Trophoblast cell (in vitro differentiated cells and primary cell): ENCODE measurements around the gene ANO6.

Experiments used
- DNase-seq, 2 donors: peaks; one replicate each; pipeline ENCODE4 v3.0.0-alpha.2; 2016
- H2AFZ ChIP-seq: 2 replicates; pipeline ENCODE4 v1.6.1; 2013; ENCODE audit warnings: low read length, moderate library complexity, mild to moderate bottlenecking; ENCODE audit not compliant: insufficient read depth, poor library complexity
- H2AK5ac ChIP-seq: 2 replicates; pipeline ENCODE4 v1.6.1; 2013; ENCODE audit warnings: mild to moderate bottlenecking, low read length
- H2BK120ac ChIP-seq: 2 replicates; pipeline ENCODE4 v1.6.1; 2013; ENCODE audit warnings: low read length, mild to moderate bottlenecking, moderate library complexity; ENCODE audit not compliant: insufficient read depth, poor library complexity
- H2BK12ac ChIP-seq: 2 replicates; pipeline ENCODE4 v1.6.1; 2013; ENCODE audit warnings: mild to moderate bottlenecking, low read length, moderate library complexity
- H2BK5ac ChIP-seq: 2 replicates; pipeline ENCODE4 v1.6.1; 2013; ENCODE audit warnings: low read length, low read depth, moderate library complexity, mild to moderate bottlenecking; ENCODE audit not compliant: poor library complexity
- H3K14ac ChIP-seq: 2 replicates; pipeline ENCODE4 v1.6.1; 2013; ENCODE audit warnings: mild to moderate bottlenecking, low read length
- H3K18ac ChIP-seq: 2 replicates; pipeline ENCODE4 v1.6.1; 2013; ENCODE audit warnings: mild to moderate bottlenecking, low read length
- H3K23ac ChIP-seq: 2 replicates; pipeline ENCODE4 v1.6.1; 2013; ENCODE audit warnings: low read length
- H3K27ac ChIP-seq: 2 replicates; pipeline ENCODE4 v1.5.1; 2013; ENCODE audit warnings: low read depth, mild to moderate bottlenecking, inconsistent platforms, low read length, moderate library complexity
- H3K27me3 ChIP-seq: 2 replicates; pipeline ENCODE4 v1.6.1; 2013; ENCODE audit warnings: inconsistent platforms, mild to moderate bottlenecking, low read length, moderate library complexity; ENCODE audit not compliant: insufficient read depth
- H3K36me3 ChIP-seq, 2 experiments: 1 replicate in 1 of 2; 2 replicates in 1 of 2; pipeline ENCODE4 v1.6.1; 2013; ENCODE audit warnings: low read length in 2 of 2, mild to moderate bottlenecking in 2 of 2, moderate library complexity in 1 of 2; ENCODE audit not compliant: insufficient read depth in 2 of 2, control insufficient read depth in 1 of 2
- H3K4ac ChIP-seq: 2 replicates; pipeline ENCODE4 v1.6.1; 2013; ENCODE audit warnings: low read depth, mild to moderate bottlenecking, low read length, moderate library complexity
- H3K4me1 ChIP-seq, 2 experiments: 1 replicate in 1 of 2; 2 replicates in 1 of 2; pipeline ENCODE4 v1.6.1; 2013; ENCODE audit warnings: low read length in 2 of 2, mild to moderate bottlenecking in 2 of 2, moderate library complexity in 1 of 2; ENCODE audit not compliant: insufficient read depth in 2 of 2, control insufficient read depth in 1 of 2
- H3K4me2 ChIP-seq: 2 replicates; pipeline ENCODE4 v1.6.1; 2013; ENCODE audit warnings: inconsistent platforms, mild to moderate bottlenecking, low read length, moderate library complexity
- H3K4me3 ChIP-seq: 2 replicates; pipeline ENCODE4 v1.5.1; 2013; ENCODE audit warnings: mild to moderate bottlenecking, low read depth, low read length, inconsistent platforms
- H3K79me1 ChIP-seq: one replicate; pipeline ENCODE4 v1.6.1; 2013; ENCODE audit warnings: low read length
- H3K79me2 ChIP-seq: 2 replicates; pipeline ENCODE4 v1.6.1; 2013; ENCODE audit warnings: low read length, mild to moderate bottlenecking; ENCODE audit not compliant: control insufficient read depth, insufficient read depth, poor library complexity
- H3K9ac ChIP-seq: 2 replicates; pipeline ENCODE4 v1.6.1; 2013; ENCODE audit warnings: mild to moderate bottlenecking, low read length
- H3K9me3 ChIP-seq: 2 replicates; pipeline ENCODE4 v1.6.1; 2013; ENCODE audit warnings: low read depth, mild to moderate bottlenecking, control low read depth, inconsistent platforms, low read length; ENCODE audit not compliant: insufficient read depth
- H4K12ac ChIP-seq: 2 replicates; pipeline ENCODE4 v1.6.1; 2013; ENCODE audit warnings: low read depth, mild to moderate bottlenecking, low read length, moderate library complexity
- H4K8ac ChIP-seq: 2 replicates; pipeline ENCODE4 v1.6.1; 2013; ENCODE audit warnings: low read depth, mild to moderate bottlenecking, low read length, moderate library complexity
- H4K91ac ChIP-seq: one replicate; pipeline ENCODE4 v1.6.1; 2013; ENCODE audit warnings: low read depth, mild to moderate bottlenecking, low read length, moderate library complexity
- WGBS: extraction: QIAGEN DNeasy Blood & Tissue Kit; methylation state at CpG from one replicate; pipeline ENCODE4 v1.1.7; 2013; ENCODE audit warnings: missing lambda C conversion rate; ENCODE audit not compliant: insufficient read length, insufficient coverage; ENCODE audit errors: extremely low coverage; 5-methylcytosine and 5-hydroxymethylcytosine counted together

Gene ANO6

DNA sequence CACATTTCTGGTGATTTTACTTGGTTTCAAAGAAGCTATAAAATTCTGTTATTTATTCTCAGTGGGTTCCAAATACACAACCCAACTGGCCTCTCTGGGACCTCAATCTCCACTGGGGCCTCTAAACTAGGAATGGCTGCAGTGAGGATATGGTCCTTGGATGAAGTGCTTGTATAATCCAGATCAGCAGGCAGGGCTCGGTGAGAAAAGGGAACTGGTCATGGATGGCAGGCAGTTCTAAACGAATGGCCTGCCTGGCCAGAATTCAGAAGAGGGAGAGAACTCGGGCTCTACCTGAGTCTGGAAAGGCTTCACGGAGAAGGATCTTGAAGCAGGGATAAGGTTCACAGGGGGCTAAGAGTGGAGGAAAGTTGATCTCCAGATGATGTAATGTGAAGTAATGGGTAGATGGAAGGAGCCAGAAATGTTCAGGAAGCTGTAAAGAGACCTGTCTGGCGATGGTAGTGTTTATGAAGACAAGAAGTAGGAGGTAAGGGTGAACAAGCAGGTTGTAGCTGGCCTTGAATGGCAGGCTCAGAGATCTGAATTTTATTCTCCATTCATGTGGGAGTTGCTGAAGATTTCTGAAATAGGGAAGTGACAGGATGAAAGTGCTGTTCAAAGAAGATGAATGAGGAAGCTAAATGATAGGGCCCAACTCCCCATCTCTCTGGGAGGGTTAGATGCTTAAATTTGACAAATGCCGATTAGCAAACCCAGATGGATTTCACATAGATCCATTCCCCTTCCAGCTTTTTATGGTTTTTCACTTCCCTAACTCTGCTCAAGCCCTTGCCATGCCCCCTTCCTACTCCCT is 31.5 kb upstream of the ANO6 start:
- WGBS = no CpG with 5 or more reads among the region's 6 CpGs
- no peak overlapping the region for H2BK120ac ChIP-seq

DNA sequence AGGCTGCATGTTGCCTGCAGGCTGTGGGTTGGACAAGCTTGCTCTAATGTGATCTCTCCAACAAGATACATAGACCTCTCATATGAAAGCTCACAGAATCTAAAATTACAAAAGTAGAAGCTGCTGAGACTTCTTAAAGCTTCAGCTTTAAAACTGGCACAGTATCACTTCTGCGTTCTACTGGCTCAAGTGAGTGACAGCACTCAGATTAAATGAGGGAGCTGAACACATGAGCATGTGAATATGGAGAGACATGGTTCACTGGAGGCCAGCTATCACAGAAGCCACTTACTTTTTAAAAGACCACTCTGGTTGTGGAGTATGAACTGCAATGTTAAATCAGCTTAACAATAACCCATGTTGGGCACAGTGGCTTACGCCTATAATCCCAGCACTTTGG is 29.1 kb upstream of the ANO6 start:
- no peak overlapping the region for H3K4ac ChIP-seq
- DNase-seq = no peak
- no CpG with 5 or more reads among the region's 2 CpGs for WGBS
- H3K4me3 ChIP-seq = no peak overlapping the region
- no peaks in the 10 kb centered on the region for H3K79me2 ChIP-seq
- H3K27me3 ChIP-seq = no peaks in the 10 kb centered on the region
- H3K4me2 ChIP-seq = no peak overlapping the region
- no peak overlapping the region for H3K18ac ChIP-seq
- H4K91ac ChIP-seq = no peak overlapping the region
- no peak overlapping the region for H4K12ac ChIP-seq
- no peak overlapping the region for H2BK12ac ChIP-seq
- H3K9ac ChIP-seq = no peak overlapping the region
- no peaks in the 10 kb centered on the region for H3K4me1 ChIP-seq
- no peak overlapping the region for H3K23ac ChIP-seq
- no peak overlapping the region for H3K14ac ChIP-seq
- no peak overlapping the region for H4K8ac ChIP-seq
- H3K36me3 ChIP-seq = no peaks in the 10 kb centered on the region
- H2AFZ ChIP-seq = no peak overlapping the region
- H2BK120ac ChIP-seq = no peak overlapping the region
- H2AK5ac ChIP-seq = no peak overlapping the region
- no peak overlapping the region for H3K27ac ChIP-seq
- no peaks in the 10 kb centered on the region for H3K79me1 ChIP-seq
- no peaks in the 10 kb centered on the region for H3K9me3 ChIP-seq
- no peak overlapping the region for H2BK5ac ChIP-seq

More for the DNA sequence above, 31.5 kb upstream of the ANO6 start:
- Histone ChIP-seq H3K14ac (no peak overlapping the region), H3K4me2 (no peak overlapping the region), H3K18ac (no peak overlapping the region), H3K36me3 (peaks cover 0 to 2% of the 10 kb centered on the region in 2 experiments), H3K79me1 (no peaks in the 10 kb centered on the region), H3K79me2 (no peaks in the 10 kb centered on the region), H3K27ac (no peak overlapping the region), H4K12ac (no peak overlapping the region), H3K23ac (no peak overlapping the region), H3K9me3 (no peaks in the 10 kb centered on the region), H3K4ac (no peak overlapping the region), H3K4me3 (no peak overlapping the region), H4K91ac (no peak overlapping the region), H3K9ac (no peak overlapping the region), H2AFZ (no peak overlapping the region), H2AK5ac (no peak overlapping the region), H2BK5ac (no peak overlapping the region), H2BK12ac (no peak overlapping the region), H3K4me1 (no peaks in the 10 kb centered on the region), H3K27me3 (no peaks in the 10 kb centered on the region), H4K8ac (no peak overlapping the region)
- no peak for DNase-seq

DNA sequence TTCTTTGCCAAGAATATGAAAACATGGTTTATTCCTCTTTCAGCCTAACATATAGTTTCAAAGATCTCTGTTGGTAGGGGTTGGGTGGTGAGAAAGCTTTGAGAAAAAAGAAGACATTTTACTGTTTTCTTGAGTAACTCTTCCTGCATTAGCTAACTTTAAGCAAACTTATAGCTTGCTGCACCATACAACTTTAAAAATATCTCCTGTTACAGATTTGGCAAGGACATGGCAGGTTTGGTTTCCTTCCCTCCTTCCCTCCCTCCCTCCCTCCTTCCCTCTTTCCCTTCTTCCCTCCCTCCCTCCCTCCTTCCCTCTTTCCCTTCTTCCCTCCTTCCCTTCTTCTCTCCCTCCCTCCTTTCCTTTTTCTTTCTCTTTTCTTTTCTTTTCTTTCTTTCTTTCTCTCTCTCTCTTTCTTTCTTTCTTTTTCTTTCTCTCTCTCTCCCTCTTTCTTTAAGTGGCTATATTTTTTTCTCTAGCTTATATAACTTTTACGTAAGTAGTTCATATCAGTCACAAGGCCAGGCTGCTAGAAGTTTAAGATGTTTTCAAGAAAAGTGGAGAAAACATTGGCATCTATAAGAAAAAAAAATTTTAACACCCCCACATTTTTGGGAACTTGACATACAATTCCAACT is 26.0 kb upstream of the ANO6 start:
- no peak overlapping the region for H2BK5ac ChIP-seq
- no peak overlapping the region for H4K12ac ChIP-seq
- H3K9me3 ChIP-seq = no peaks in the 10 kb centered on the region
- H3K27ac ChIP-seq = no peak overlapping the region
- H3K4ac ChIP-seq = no peak overlapping the region
- no peak overlapping the region for H4K91ac ChIP-seq
- no peaks in the 10 kb centered on the region for H3K79me2 ChIP-seq
- H3K23ac ChIP-seq = no peak overlapping the region
- no CpG with 5 or more reads among the region's 1 CpG for WGBS
- no peak overlapping the region for H3K4me2 ChIP-seq
- no peak overlapping the region for H4K8ac ChIP-seq
- no peak overlapping the region for H3K9ac ChIP-seq
- H3K14ac ChIP-seq = no peak overlapping the region
- no peak for DNase-seq
- H2BK120ac ChIP-seq = no peak overlapping the region
- H2AK5ac ChIP-seq = no peak overlapping the region
- H2BK12ac ChIP-seq = no peak overlapping the region
- H2AFZ ChIP-seq = no peak overlapping the region
- no peak overlapping the region for H3K18ac ChIP-seq
- H3K4me3 ChIP-seq = no peak overlapping the region
- H3K36me3 ChIP-seq = no peaks in the 10 kb centered on the region
- no peaks in the 10 kb centered on the region for H3K79me1 ChIP-seq
- no peaks in the 10 kb centered on the region for H3K4me1 ChIP-seq
- H3K27me3 ChIP-seq = no peaks in the 10 kb centered on the region

GRCh38 chr12:45191239-45191638 is 24.7 kb upstream of the ANO6 start:
- no peak for DNase-seq
- Histone ChIP-seq H2BK12ac (no peak overlapping the region), H3K18ac (no peak overlapping the region), H3K9me3 (no peaks in the 10 kb centered on the region), H3K4me2 (no peak overlapping the region), H2AK5ac (no peak overlapping the region), H4K12ac (no peak overlapping the region), H3K79me1 (no peaks in the 10 kb centered on the region), H2AFZ (no peak overlapping the region), H3K4me1 (no peaks in the 10 kb centered on the region), H3K27ac (no peak overlapping the region), H3K23ac (no peak overlapping the region), H3K4ac (no peak overlapping the region), H3K14ac (no peak overlapping the region), H2BK5ac (no peak overlapping the region), H3K4me3 (no peak overlapping the region), H4K8ac (no peak overlapping the region), H3K27me3 (no peaks in the 10 kb centered on the region), H3K36me3 (no peaks in the 10 kb centered on the region), H3K9ac (no peak overlapping the region), H3K79me2 (no peaks in the 10 kb centered on the region), H2BK120ac (no peak overlapping the region), H4K91ac (no peak overlapping the region)
- no CpG with 5 or more reads among the region's 1 CpG for WGBS
